H1 (cell line): ENCODE results near the gene ZSCAN21. TPM values are rescaled to one million over a fixed set of nuclear protein-coding genes. Genes with fewer than 3 reads are reported as not detected.

ENCODE experiments used
- CBX8 ChIP-seq: fragments of 300-800, 300-1000 bp; sonication (generic); IDR thresholded peaks from 2 replicates; pipeline ENCODE4 v1.7.1; 2016; ENCODE audit warnings: low read depth, low read length, borderline replicate concordance
- PHF8 ChIP-seq: fragments of 200-600 bp; sonication (generic); conservative IDR thresholded peaks from 2 replicates; pipeline ENCODE4 v1.7.1; 2012; ENCODE audit warnings: low read depth, mild to moderate bottlenecking, inconsistent platforms, low read length, moderate library complexity
- RNF2 ChIP-seq: fragments of 200-900, 300-1000 bp; sonication (generic); IDR thresholded peaks from 2 replicates; pipeline ENCODE4 v1.7.1; 2016; ENCODE audit warnings: borderline replicate concordance, low read depth, mild to moderate bottlenecking, antibody characterized with exemption, low read length; ENCODE audit not compliant: poor library complexity, severe bottlenecking; ENCODE audit errors: missing control alignments
- polyA plus RNA-seq, 7 experiments: library from polyadenylated mRNA; depleted of rRNA in 3 of 7; stranded (reverse) in 5 of 7; unstranded in 2 of 7; fragments of >200 nt in 5 of 7; fragments of 200-250 nt in 2 of 7; gene quantifications; 1 replicate in 5 of 7; 2 replicates in 1 of 7; 4 replicates in 1 of 7; pipeline versions ENCODE4 v1.2.1 to v1.2.3, GENCODE V29; 2011 to 2013; ENCODE audit warnings: missing spikeins in 2 of 7, mixed read lengths in 2 of 7
- total RNA-seq: library from RNA; stranded (reverse); fragmentation: NEBNext Ultra II Directional; extraction: Animal tissue kit (Norgen Biotek cat#: 25700); gene quantifications from 2 replicates; pipeline ENCODE4 v1.2.1, GENCODE V29; 2021
- TF ChIP-seq, protein P1 (sequence below): IDR thresholded peaks from 2 replicates; pipeline ENCODE4 v1.6.1; 2012; ENCODE audit warnings: inconsistent platforms

The ZSCAN21 gene
- total and polyA plus RNA-seq, 2 of the 8 experiments (the other 6 are each of a cell fraction or from before 2014, with no cell fraction given) = 15.4 to 26.1 TPM

DNA sequence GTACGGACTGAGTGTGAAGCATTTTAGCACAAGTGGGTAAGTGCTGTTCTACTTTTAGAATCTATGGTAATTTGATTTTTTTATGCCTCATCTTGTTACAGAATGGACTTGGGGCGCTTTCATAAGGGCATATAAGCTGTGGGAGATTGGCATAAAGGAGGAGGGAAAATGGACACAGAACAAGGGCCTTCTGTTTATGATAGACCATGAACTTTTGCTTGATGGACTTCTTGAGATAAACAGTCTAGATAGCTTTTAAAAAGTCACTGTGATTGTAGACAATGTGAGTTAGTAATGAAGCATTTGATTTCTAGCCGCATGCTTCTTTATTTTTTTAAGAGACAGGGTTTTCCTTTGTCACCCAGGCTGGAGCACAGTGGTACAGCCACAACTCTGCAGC, 2.0 kb downstream of the ZSCAN21 start (continued):
- TF ChIP-seq RNF2 (no peak), CBX8 (no peak), PHF8 (no peak)
- TF ChIP-seq, protein P1, sequence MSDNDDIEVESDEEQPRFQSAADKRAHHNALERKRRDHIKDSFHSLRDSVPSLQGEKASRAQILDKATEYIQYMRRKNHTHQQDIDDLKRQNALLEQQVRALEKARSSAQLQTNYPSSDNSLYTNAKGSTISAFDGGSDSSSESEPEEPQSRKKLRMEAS = no peak
